ENCODE data around the gene TEAD1. TPM values are rescaled to one million over a fixed set of nuclear protein-coding genes. Genes with fewer than 3 reads are reported as not detected.

TEAD1 gene
- total RNA-seq, 6 donors from 2014 or later, result 53.5 to 141 (median 80.2) TPM

GRCh38 chr11:12838463-12839123, 164.4 kb downstream of the TEAD1 start:
- peak overlapping the region in 1 of 4 donors; percentile 34 for H3K27ac ChIP-seq
- no peaks in the 10 kb centered on the region for H3K9me3 ChIP-seq
- no peak overlapping the region for H3K4me3 ChIP-seq
- no peak for TF ChIP-seq POLR2A (IDR thresholded peaks at IDR 0.05)
- no peak for TF ChIP-seq EP300 (IDR thresholded peaks at IDR 0.05)
- TF ChIP-seq CTCF (IDR thresholded peaks at IDR 0.05), result no peak
- TF ChIP-seq POLR2AphosphoS5 (IDR thresholded peaks at IDR 0.05), result no peak
- H3K27me3 ChIP-seq, result no peaks in the 10 kb centered on the region
- DNase-seq (no peak), ATAC-seq (ENCODE audit: low FRiP score in 2 of 2) (no peak)
- H3K4me1 ChIP-seq, result peaks cover 13 to 21% (median 17%) of the 10 kb centered on the region in 4 donors
- WGBS, 2 donors, result 69 to 71% methylated on average over 6 of the region's 6 CpGs
- no peaks in the 10 kb centered on the region for H3K36me3 ChIP-seq

GRCh38 chr11:12840871-12841660, 166.8 kb downstream of the TEAD1 start:
- Histone ChIP-seq H3K36me3 (no peaks in the 10 kb centered on the region), H3K9me3 (no peaks in the 10 kb centered on the region), H3K4me3 (no peak overlapping the region), H3K27me3 (no peaks in the 10 kb centered on the region), H3K27ac (peak overlapping the region in 1 of 4 donors; percentile 24), H3K4me1 (peaks cover 22 to 29% (median 25%) of the 10 kb centered on the region in 4 donors)
- DNase-seq (no peak), ATAC-seq (ENCODE audit: low FRiP score in 2 of 2) (no peak)
- WGBS, 2 donors, result 87 to 89% methylated on average over 6 of the region's 6 CpGs
- no peak for TF ChIP-seq CTCF (IDR thresholded peaks at IDR 0.05)
- no peak for TF ChIP-seq POLR2A (IDR thresholded peaks at IDR 0.05)
- TF ChIP-seq POLR2AphosphoS5 (IDR thresholded peaks at IDR 0.05), result no peak
- no peak for TF ChIP-seq EP300 (IDR thresholded peaks at IDR 0.05)

GRCh38 chr11:12841946-12842630, 167.9 kb downstream of the TEAD1 start:
- ATAC-seq (ENCODE audit: low FRiP score in 2 of 2) (peak; percentile 41 to 58), DNase-seq (peak in 1 of 2 donors; percentile 39)
- Histone ChIP-seq H3K36me3 (no peaks in the 10 kb centered on the region), H3K27ac (peak overlapping the region in 3 of 4 donors; percentile 2 to 27 (median 24)), H3K4me3 (no peak overlapping the region), H3K9me3 (no peaks in the 10 kb centered on the region), H3K4me1 (peaks cover 26 to 39% (median 31%) of the 10 kb centered on the region in 4 donors), H3K27me3 (no peaks in the 10 kb centered on the region)
- 15 to 22% methylated on average over 9 of the region's 9 CpGs for WGBS, 2 donors
- TF ChIP-seq CTCF (IDR thresholded peaks at IDR 0.05) (no peak), POLR2A (IDR thresholded peaks at IDR 0.05) (no peak), POLR2AphosphoS5 (IDR thresholded peaks at IDR 0.05) (no peak), EP300 (IDR thresholded peaks at IDR 0.05) (no peak)

- Histone ChIP-seq H3K27me3 (no peaks in the 10 kb centered on the region), H3K27ac (peak overlapping the region in 1 of 4 donors; percentile 2), H3K9me3 (no peaks in the 10 kb centered on the region), H3K4me3 (no peak overlapping the region), H3K4me1 (peaks cover 26 to 38% (median 31%) of the 10 kb centered on the region in 4 donors), H3K36me3 (no peaks in the 10 kb centered on the region)
- WGBS, 2 donors, result 44 to 58% methylated on average over 6 of the region's 6 CpGs
- DNase-seq (no peak), ATAC-seq (ENCODE audit: low FRiP score in 2 of 2) (peak in 1 of 2 donors; percentile 34)
- peak in 1 of 2 donors; percentile 16 for TF ChIP-seq POLR2AphosphoS5 (IDR thresholded peaks at IDR 0.05)
- TF ChIP-seq POLR2A (IDR thresholded peaks at IDR 0.05), result no peak
Observed at GRCh38 chr11:12842933-12843636, 168.9 kb downstream of the TEAD1 start.
